H54 (cell line): ENCODE data around the gene CCDC107.
"Not testable (repeated sequence)": the region's sequence is repeated elsewhere in the genome, so short reads cannot be mapped to it uniquely, and the experiment has no call there.

ENCODE experiments used
- DNase-seq: peaks from one replicate; pipeline ENCODE4 v3.0.0; 2011; ENCODE audit warnings: low spot score, mixed read lengths; ENCODE audit not compliant: insufficient read length
- FAIRE-seq: peaks from 3 replicates; lab custom pipeline; 2011; peaks lifted over from hg19 to GRCh38; lab: Jason Lieb, UNC
- POLR2A ChIP-seq: IDR thresholded peaks from 2 replicates; pipeline ENCODE4 v1.6.1; 2011; ENCODE audit warnings: low read depth, mild to moderate bottlenecking, low read length

CCDC107 gene

GRCh38 chr9:35627575-35627974, 30.5 kb upstream of the CCDC107 start:
- no peak for TF ChIP-seq POLR2A
- DNase-seq (no peak), FAIRE-seq (no peak)

GRCh38 chr9:35628389-35628991, 29.6 kb upstream of the CCDC107 start:
- no peak for FAIRE-seq
- no peak for TF ChIP-seq POLR2A
- DNase-seq: no peak

GRCh38 chr9:35629597-35629996, 28.5 kb upstream of the CCDC107 start:
- no peak for FAIRE-seq
- no peak for TF ChIP-seq POLR2A

GRCh38 chr9:35635730-35636129, 22.4 kb upstream of the CCDC107 start:
- no peak for DNase-seq
- TF ChIP-seq POLR2A: no peak
- FAIRE-seq: no peak

More at GRCh38 chr9:35629597-35629996, 28.5 kb upstream of the CCDC107 start:
- no peak for DNase-seq

DNA sequence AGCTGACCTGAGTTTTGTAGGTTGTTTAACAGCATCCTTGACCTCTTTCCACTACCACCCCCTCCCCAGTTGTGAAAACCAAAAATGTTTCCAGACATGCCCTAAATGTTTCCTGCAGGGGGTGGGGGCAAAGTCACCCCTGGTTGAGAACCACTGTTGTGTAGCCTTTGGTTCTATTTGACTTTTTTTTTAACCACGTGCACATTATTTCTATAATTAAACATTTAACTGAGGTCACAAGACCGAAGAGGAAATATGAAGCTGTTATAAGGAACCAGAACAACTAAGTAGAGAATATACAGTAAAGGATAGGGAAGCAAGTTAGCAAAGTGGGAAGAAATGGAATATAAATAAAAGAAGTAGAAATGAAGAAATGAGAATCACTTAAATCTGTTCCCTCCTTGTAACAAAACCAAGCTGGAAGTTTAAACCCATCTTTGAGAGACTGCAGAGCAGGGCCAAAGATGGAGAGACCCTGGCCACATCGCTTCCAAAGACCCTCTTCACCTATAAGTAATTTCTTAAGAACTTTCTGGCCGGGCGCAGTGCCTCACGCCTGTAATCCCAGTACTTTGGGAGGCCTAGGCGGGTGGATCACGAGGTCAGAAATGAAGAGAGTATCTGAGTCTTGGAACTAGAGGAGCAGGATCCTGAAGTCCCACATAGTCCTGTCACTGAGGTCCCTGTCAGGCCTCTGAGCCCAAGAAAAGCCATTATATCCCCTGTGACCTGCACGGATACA, 21.8 kb upstream of the CCDC107 start:
- TF ChIP-seq POLR2A: no peak
- FAIRE-seq (no peak), DNase-seq (no peak)

GRCh38 chr9:35636877-35637246, 21.2 kb upstream of the CCDC107 start:
- not testable (repeated sequence) for FAIRE-seq, DNase-seq

DNA sequence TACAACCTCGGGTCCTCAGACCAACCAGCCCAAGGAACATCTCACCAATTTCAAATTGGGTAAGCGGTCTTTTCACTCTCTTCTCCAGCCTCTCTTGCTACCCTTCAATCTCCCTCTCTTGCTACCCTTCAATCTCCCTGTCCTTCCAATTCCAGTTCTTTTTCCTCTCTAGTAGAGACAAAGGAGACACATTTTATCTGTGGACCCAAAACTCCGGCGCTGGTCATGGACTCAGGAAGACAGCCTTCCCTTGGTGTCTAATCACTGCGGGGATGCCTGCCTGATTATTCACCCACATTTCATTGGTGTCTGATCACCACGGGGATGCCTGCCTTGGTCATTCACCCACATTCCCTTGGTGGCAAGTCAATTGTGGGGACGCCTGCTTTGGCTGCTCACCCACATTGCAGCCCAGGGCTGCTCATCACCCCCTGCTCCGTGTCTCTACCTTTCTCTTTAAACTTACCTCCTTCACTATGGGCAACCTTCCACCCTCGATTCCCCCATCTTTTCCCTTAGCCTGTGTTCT, 20.6 kb upstream of the CCDC107 start:
- FAIRE-seq, DNase-seq: not testable (repeated sequence)

- not testable (repeated sequence) for FAIRE-seq, DNase-seq
Observed at GRCh38 chr9:35638751-35639150, 19.3 kb upstream of the CCDC107 start.

DNA sequence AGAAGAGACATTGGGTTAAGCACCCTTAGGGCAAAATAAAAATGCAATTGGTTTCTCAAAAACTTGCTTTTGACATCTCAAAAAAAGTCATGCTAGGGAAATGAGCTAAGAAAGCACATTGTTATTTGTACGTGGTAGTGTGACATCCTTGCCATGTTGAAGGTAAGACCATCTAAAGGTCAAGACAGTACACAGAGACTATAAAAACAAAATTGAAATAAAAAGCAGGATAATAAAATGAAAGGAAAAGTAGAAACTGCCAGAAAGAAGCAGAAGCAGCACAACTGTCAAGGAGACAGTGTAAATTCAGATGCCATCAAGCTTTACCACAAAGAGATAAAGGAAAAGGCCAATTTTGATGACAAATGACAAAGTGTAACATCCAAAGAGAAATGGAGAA, 18.9 kb upstream of the CCDC107 start:
- peak; percentile 70 for FAIRE-seq

DNA sequence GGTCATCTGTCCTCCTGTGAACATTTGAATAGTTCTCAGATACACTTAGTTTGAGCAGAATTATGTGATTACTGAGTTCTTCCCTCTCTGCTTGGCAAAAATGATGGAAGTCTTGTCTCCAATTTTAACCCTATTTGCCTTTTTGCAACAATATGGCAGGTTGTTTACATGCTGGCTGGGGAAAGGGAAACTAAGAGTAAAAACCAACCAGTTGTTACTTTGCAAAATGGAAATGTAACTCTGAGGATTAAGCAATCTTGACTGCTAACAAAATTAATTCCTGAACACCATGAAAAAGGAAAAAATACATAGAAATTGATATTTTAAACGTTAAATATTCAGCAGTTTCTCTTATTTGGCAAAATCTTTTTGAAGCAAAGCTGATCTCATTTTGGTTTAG, 18.5 kb upstream of the CCDC107 start:
- no peak for TF ChIP-seq POLR2A
- FAIRE-seq: no peak
- DNase-seq: no peak

More for the DNA sequence above, 18.9 kb upstream of the CCDC107 start:
- DNase-seq: not testable (repeated sequence)

- not testable (repeated sequence) for DNase-seq, FAIRE-seq
Observed at GRCh38 chr9:35640431-35640830, 17.7 kb upstream of the CCDC107 start.

DNA sequence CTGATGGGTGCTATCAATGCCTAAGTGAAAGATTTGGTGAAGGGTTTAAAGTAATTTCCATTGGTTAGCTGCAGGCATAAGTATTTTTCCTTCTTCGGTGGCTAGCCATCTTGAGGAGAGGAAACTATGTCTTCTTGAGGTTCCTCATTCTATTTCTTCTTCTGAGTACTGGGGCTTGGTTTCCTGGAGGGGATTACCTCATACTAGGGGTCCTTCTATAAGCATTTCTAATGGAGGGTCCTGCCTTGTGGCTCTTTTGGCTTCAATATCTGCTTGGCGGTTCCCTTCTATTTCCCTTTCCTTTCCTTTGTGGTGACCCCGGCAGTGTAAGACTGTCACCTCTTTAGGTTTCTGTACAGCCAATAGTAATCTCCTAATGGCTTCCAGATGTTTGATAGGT, 16.6 kb upstream of the CCDC107 start:
- FAIRE-seq, DNase-seq: not testable (repeated sequence)

DNA sequence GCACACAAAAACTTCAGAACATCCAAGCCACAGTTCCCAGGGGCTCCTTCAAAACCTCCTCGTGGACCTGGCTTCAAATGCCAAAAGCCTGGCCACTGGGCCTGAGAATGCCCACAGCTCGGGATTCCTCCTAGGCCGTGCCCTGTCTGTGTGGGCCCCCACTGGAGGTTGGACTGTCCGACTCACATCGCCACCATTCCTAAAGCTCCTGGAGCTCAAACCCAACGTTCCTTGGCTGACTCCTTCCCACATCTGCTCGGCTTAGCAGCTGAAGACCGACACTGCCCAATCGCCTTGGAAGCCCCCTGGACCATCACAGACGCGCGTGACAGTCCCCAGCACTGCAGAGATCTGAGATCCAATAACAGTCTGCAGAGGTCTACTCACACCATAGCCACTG, 15.0 kb upstream of the CCDC107 start:
- no peak for TF ChIP-seq POLR2A
- FAIRE-seq: no peak

DNA sequence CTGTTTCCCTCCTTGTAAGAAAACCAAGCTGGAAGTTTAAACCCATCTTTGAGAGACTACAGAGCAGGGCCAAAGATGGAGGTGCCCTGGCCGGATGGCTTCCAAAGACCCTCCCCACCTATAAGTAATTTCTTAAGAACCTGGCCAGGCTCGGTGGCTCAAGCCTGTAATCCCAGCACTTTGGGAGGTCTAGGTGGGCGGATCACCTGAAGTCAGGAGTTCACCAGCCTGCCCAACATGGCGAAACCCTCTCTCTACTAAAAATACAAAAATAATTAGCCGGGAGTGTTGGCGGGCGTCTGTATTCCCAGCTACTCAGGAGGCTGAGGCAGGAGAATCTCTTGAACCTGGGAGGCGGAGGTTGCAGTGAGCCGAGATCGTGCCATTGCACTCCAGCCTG, 12.4 kb upstream of the CCDC107 start:
- not testable (repeated sequence) for DNase-seq, FAIRE-seq

More for the DNA sequence above, 15.0 kb upstream of the CCDC107 start:
- DNase-seq: no peak

GRCh38 chr9:35646153-35646532, 11.9 kb upstream of the CCDC107 start:
- DNase-seq (no peak), FAIRE-seq (no peak)
- no peak for TF ChIP-seq POLR2A
